Activated T-cell treated with anti-CD3 and anti-CD28 coated beads, Interleukin-2, amount 50 U/mL, for 72 hours (primary cell): ENCODE measurements around the gene KCNJ14. TPM values are rescaled to one million over a fixed set of nuclear protein-coding genes. Genes with fewer than 3 reads are reported as not detected.
"Not testable (repeated sequence)": the region's sequence is repeated elsewhere in the genome, so short reads cannot be mapped to it uniquely, and the experiment has no call there.

Source experiments
- ATAC-seq, 2 donors: fragments of 150-1000 bp; cut with Tn5 transposase; replicated peaks in 1 of 2; 2 replicates each; pipeline ENCODE4 v1.10.0; 2021; ENCODE audit warnings: moderate library complexity in 2 of 2, mild to moderate bottlenecking in 1 of 2
- DNase-seq, 2 donors: peaks; one replicate each; pipeline ENCODE4 v3.0.0; 2021 to 2022; ENCODE audit warnings: mixed read lengths in 1 of 2
- H3K27ac Mint-ChIP-seq: one replicate; pipeline ENCODE4 v1.8.0; 2022; ENCODE audit warnings: mild to moderate bottlenecking, moderate library complexity, mixed read lengths
- H3K27me3 Mint-ChIP-seq: one replicate; pipeline ENCODE4 v1.8.0; 2022; ENCODE audit warnings: low read depth, mixed read lengths
- H3K36me3 Mint-ChIP-seq, 2 donors: one replicate each; pipeline ENCODE4 v1.8.0; 2022; ENCODE audit warnings: mixed read lengths in 2 of 2, mild to moderate bottlenecking in 1 of 2; ENCODE audit not compliant: insufficient read depth in 2 of 2
- H3K4me1 Mint-ChIP-seq: one replicate; pipeline ENCODE4 v1.8.0; 2022; ENCODE audit warnings: low read depth, mixed read lengths
- H3K4me3 Mint-ChIP-seq, 2 donors: one replicate each; pipeline ENCODE4 v1.8.0; 2022; ENCODE audit warnings: mild to moderate bottlenecking in 2 of 2, mixed read lengths in 2 of 2, moderate library complexity in 2 of 2
- H3K9me3 Mint-ChIP-seq, 2 donors: one replicate each; pipeline ENCODE4 v1.8.0; 2022; ENCODE audit warnings: mixed read lengths in 2 of 2
- total RNA-seq, 2 donors: library from RNA; stranded (reverse); gene quantifications; one replicate each; pipeline ENCODE4 v1.2.3, GENCODE V29; 2022

Gene KCNJ14
- total RNA-seq, 2 donors from 2014 or later = 3.2 to 5.0 TPM

- H3K4me3 Mint-ChIP-seq = peak overlapping the region; percentile 18 to 84
- no peaks in the 10 kb centered on the region for H3K27me3 Mint-ChIP-seq
- ATAC-seq = no peak
- H3K9me3 Mint-ChIP-seq = no peaks in the 10 kb centered on the region
- peaks cover 18% of the 10 kb centered on the region for H3K4me1 Mint-ChIP-seq
- H3K27ac Mint-ChIP-seq = no peak overlapping the region
- H3K36me3 Mint-ChIP-seq = peaks cover 0 to 2% of the 10 kb centered on the region in 2 donors
- DNase-seq = no peak
Measured at GRCh38 chr19:48479686-48480085, 24.3 kb downstream of the KCNJ14 start.

GRCh38 chr19:48480183-48480557 lies 24.8 kb downstream of the KCNJ14 start:
- peak overlapping the region; percentile 84 to 93 for H3K4me3 Mint-ChIP-seq
- H3K27me3 Mint-ChIP-seq = no peaks in the 10 kb centered on the region
- no peak overlapping the region for H3K27ac Mint-ChIP-seq
- DNase-seq = no peak
- no peaks in the 10 kb centered on the region for H3K9me3 Mint-ChIP-seq
- ATAC-seq = peak in 1 of 2 donors; percentile 8
- H3K4me1 Mint-ChIP-seq = peaks cover 18% of the 10 kb centered on the region
- H3K36me3 Mint-ChIP-seq = peaks cover 0 to 2% of the 10 kb centered on the region in 2 donors

- DNase-seq (peak; percentile 64 to 69), ATAC-seq (peak; percentile 82 to 83)
- H3K4me1 Mint-ChIP-seq = peaks cover 18% of the 10 kb centered on the region
- H3K36me3 Mint-ChIP-seq = no peaks in the 10 kb centered on the region
- H3K27me3 Mint-ChIP-seq = no peaks in the 10 kb centered on the region
- H3K27ac Mint-ChIP-seq = no peak overlapping the region
- peak overlapping the region; percentile 84 to 93 for H3K4me3 Mint-ChIP-seq
- H3K9me3 Mint-ChIP-seq = no peaks in the 10 kb centered on the region
Measured at GRCh38 chr19:48480558-48481500, 25.5 kb downstream of the KCNJ14 start.

GRCh38 chr19:48481846-48482639 lies 26.7 kb downstream of the KCNJ14 start:
- ATAC-seq (no peak), DNase-seq (no peak)
- no peaks in the 10 kb centered on the region for H3K9me3 Mint-ChIP-seq
- no peaks in the 10 kb centered on the region for H3K27me3 Mint-ChIP-seq
- no peaks in the 10 kb centered on the region for H3K36me3 Mint-ChIP-seq
- H3K27ac Mint-ChIP-seq = peak overlapping the region; percentile 9
- peak overlapping the region; percentile 84 to 93 for H3K4me3 Mint-ChIP-seq
- H3K4me1 Mint-ChIP-seq = peaks cover 18% of the 10 kb centered on the region

GRCh38 chr19:48483301-48483700 lies 27.9 kb downstream of the KCNJ14 start:
- DNase-seq (no peak), ATAC-seq (no peak)
- Mint-ChIP-seq H3K27me3 (no peaks in the 10 kb centered on the region), H3K9me3 (no peaks in the 10 kb centered on the region), H3K4me1 (peaks cover 18% of the 10 kb centered on the region), H3K36me3 (no peaks in the 10 kb centered on the region), H3K27ac (no peak overlapping the region), H3K4me3 (no peak overlapping the region)

- ATAC-seq (no peak), DNase-seq (no peak)
- Mint-ChIP-seq H3K4me3 (no peak overlapping the region), H3K9me3 (no peaks in the 10 kb centered on the region), H3K36me3 (no peaks in the 10 kb centered on the region), H3K27me3 (no peaks in the 10 kb centered on the region), H3K27ac (no peak overlapping the region), H3K4me1 (peaks cover 18% of the 10 kb centered on the region)
Measured at GRCh38 chr19:48484247-48484893, 29.0 kb downstream of the KCNJ14 start.

- ATAC-seq (no peak), DNase-seq (no peak)
- no peaks in the 10 kb centered on the region for H3K9me3 Mint-ChIP-seq
Measured at GRCh38 chr19:48484931-48485612, 29.7 kb downstream of the KCNJ14 start.

GRCh38 chr19:48486706-48487105 lies 31.3 kb downstream of the KCNJ14 start:
- Mint-ChIP-seq H3K4me1 (peaks cover 22% of the 10 kb centered on the region), H3K27me3 (peaks cover 17% of the 10 kb centered on the region)
- ATAC-seq, H3K9me3 Mint-ChIP-seq, H3K36me3 Mint-ChIP-seq, DNase-seq, H3K4me3 Mint-ChIP-seq, H3K27ac Mint-ChIP-seq: not testable (repeated sequence)

More at GRCh38 chr19:48484931-48485612, 29.7 kb downstream of the KCNJ14 start:
- H3K36me3 Mint-ChIP-seq = no peaks in the 10 kb centered on the region
- peaks cover 4% of the 10 kb centered on the region for H3K27me3 Mint-ChIP-seq
- H3K4me1 Mint-ChIP-seq = peaks cover 24% of the 10 kb centered on the region
- H3K4me3 Mint-ChIP-seq = no peak overlapping the region
- H3K27ac Mint-ChIP-seq = no peak overlapping the region

- ATAC-seq = no peak
- DNase-seq = no peak
- peaks cover 25% of the 10 kb centered on the region for H3K27me3 Mint-ChIP-seq
- peaks cover 28% of the 10 kb centered on the region for H3K4me1 Mint-ChIP-seq
- peaks cover 0 to 2% of the 10 kb centered on the region in 2 donors for H3K36me3 Mint-ChIP-seq
- H3K27ac Mint-ChIP-seq = no peak overlapping the region
- no peak overlapping the region for H3K4me3 Mint-ChIP-seq
- H3K9me3 Mint-ChIP-seq = no peaks in the 10 kb centered on the region
Measured at GRCh38 chr19:48487544-48487943, 32.2 kb downstream of the KCNJ14 start.

- Mint-ChIP-seq H3K36me3 (peaks cover 0 to 3% of the 10 kb centered on the region in 2 donors), H3K4me1 (peaks cover 32% of the 10 kb centered on the region), H3K27me3 (peaks cover 29% of the 10 kb centered on the region), H3K27ac (no peak overlapping the region), H3K4me3 (no peak overlapping the region), H3K9me3 (no peaks in the 10 kb centered on the region)
- ATAC-seq (no peak), DNase-seq (no peak)
Measured at GRCh38 chr19:48487948-48488347, 32.6 kb downstream of the KCNJ14 start.

GRCh38 chr19:48488478-48488877 lies 33.1 kb downstream of the KCNJ14 start:
- not testable (repeated sequence) for H3K4me3 Mint-ChIP-seq
- peaks cover 29% of the 10 kb centered on the region for H3K27me3 Mint-ChIP-seq

GRCh38 chr19:48489608-48490216 lies 34.3 kb downstream of the KCNJ14 start:
- ATAC-seq (peak; percentile 21 to 23), DNase-seq (peak; percentile 85 to 90)
- Mint-ChIP-seq H3K4me3 (peak overlapping the region in 1 of 2 donors; percentile 31), H3K27ac (no peak overlapping the region), H3K9me3 (no peaks in the 10 kb centered on the region), H3K27me3 (peaks cover 36% of the 10 kb centered on the region), H3K36me3 (peaks cover 0 to 3% of the 10 kb centered on the region in 2 donors), H3K4me1 (peaks cover 34% of the 10 kb centered on the region)

More at GRCh38 chr19:48488478-48488877, 33.1 kb downstream of the KCNJ14 start:
- H3K4me1 Mint-ChIP-seq = peaks cover 34% of the 10 kb centered on the region
- not testable (repeated sequence) for ATAC-seq, H3K36me3 Mint-ChIP-seq, DNase-seq, H3K27ac Mint-ChIP-seq, H3K9me3 Mint-ChIP-seq
